ENCODE data around the gene CR1L. TPM values are rescaled to one million over a fixed set of nuclear protein-coding genes. Genes with fewer than 3 reads are reported as not detected.
A peak's percentile ranks its signal among the peaks of the same experiment; 100 is the strongest.
"Not testable (repeated sequence)": the region's sequence is repeated elsewhere in the genome, so short reads cannot be mapped to it uniquely, and the experiment has no call there.

The CR1L gene
- total RNA-seq, 1 experiment from 2014 or later = not detected

GRCh38 chr1:207635569-207636186 is 9.3 kb upstream of the CR1L start:
- H3K4me2 ChIP-seq (ENCODE audit: low read depth, low read length, poor library complexity, severe bottlenecking) = peak overlapping the region; percentile 7
- not testable (repeated sequence) for H3K27me3 ChIP-seq (ENCODE audit: low read length); DNase-seq; H2AFZ ChIP-seq (ENCODE audit: low read length); H3K9me3 ChIP-seq (ENCODE audit: low read length); H3K4me1 ChIP-seq (ENCODE audit: low read length); H4K20me1 ChIP-seq (ENCODE audit: insufficient read depth, low read depth, low read length); H3K9me2 ChIP-seq (replicated peaks; ENCODE audit: insufficient read depth, low read length); H3K9ac ChIP-seq (ENCODE audit: low read length); H3K27ac ChIP-seq (ENCODE audit: low read length); H3K79me2 ChIP-seq (ENCODE audit: low read length); H3K36me3 ChIP-seq (ENCODE audit: insufficient read depth, low read length)
- 0 out of 2 replicates have a peak overlapping the region, but pooled peaks have one; percentile 19 for H3K4me3 ChIP-seq (ENCODE audit: low read length)

GRCh38 chr1:207638487-207639145 is 6.3 kb upstream of the CR1L start:
- H2AFZ ChIP-seq (ENCODE audit: low read length); H3K4me3 ChIP-seq (ENCODE audit: low read length); H3K9me2 ChIP-seq (replicated peaks; ENCODE audit: insufficient read depth, low read length); H3K9me3 ChIP-seq (ENCODE audit: low read length); H3K9ac ChIP-seq (ENCODE audit: low read length); H3K27me3 ChIP-seq (ENCODE audit: low read length); H3K27ac ChIP-seq (ENCODE audit: low read length); DNase-seq; H4K20me1 ChIP-seq (ENCODE audit: insufficient read depth, low read depth, low read length); H3K36me3 ChIP-seq (ENCODE audit: insufficient read depth, low read length); H3K4me1 ChIP-seq (ENCODE audit: low read length); H3K79me2 ChIP-seq (ENCODE audit: low read length); H3K4me2 ChIP-seq (ENCODE audit: low read depth, low read length, poor library complexity, severe bottlenecking): not testable (repeated sequence)

GRCh38 chr1:207639362-207639761 is 5.6 kb upstream of the CR1L start:
- not testable (repeated sequence) for H3K4me1 ChIP-seq (ENCODE audit: low read length); H4K20me1 ChIP-seq (ENCODE audit: insufficient read depth, low read depth, low read length); H3K9me3 ChIP-seq (ENCODE audit: low read length); DNase-seq; H3K9me2 ChIP-seq (replicated peaks; ENCODE audit: insufficient read depth, low read length); H3K4me2 ChIP-seq (ENCODE audit: low read depth, low read length, poor library complexity, severe bottlenecking); H3K27me3 ChIP-seq (ENCODE audit: low read length); H3K4me3 ChIP-seq (ENCODE audit: low read length); H2AFZ ChIP-seq (ENCODE audit: low read length); H3K36me3 ChIP-seq (ENCODE audit: insufficient read depth, low read length); H3K9ac ChIP-seq (ENCODE audit: low read length); H3K79me2 ChIP-seq (ENCODE audit: low read length); H3K27ac ChIP-seq (ENCODE audit: low read length)

GRCh38 chr1:207644166-207644851 is 624 bp upstream of the CR1L start:
- no peaks in the 10 kb centered on the region for H3K4me1 ChIP-seq (ENCODE audit: low read length)
- H3K27me3 ChIP-seq (ENCODE audit: low read length) = no peaks in the 10 kb centered on the region
- H3K9me2 ChIP-seq (replicated peaks; ENCODE audit: insufficient read depth, low read length) = no peaks in the 10 kb centered on the region
- H3K9me3 ChIP-seq (ENCODE audit: low read length) = no peaks in the 10 kb centered on the region
- no peak overlapping the region for H3K4me3 ChIP-seq (ENCODE audit: low read length)
- no peaks in the 10 kb centered on the region for H3K79me2 ChIP-seq (ENCODE audit: low read length)
- H3K4me2 ChIP-seq (ENCODE audit: low read depth, low read length, poor library complexity, severe bottlenecking) = no peak overlapping the region
- no peaks in the 10 kb centered on the region for H4K20me1 ChIP-seq (ENCODE audit: insufficient read depth, low read depth, low read length)
- no peak overlapping the region for H2AFZ ChIP-seq (ENCODE audit: low read length)
- H3K36me3 ChIP-seq (ENCODE audit: insufficient read depth, low read length) = no peaks in the 10 kb centered on the region
- no peak overlapping the region for H3K27ac ChIP-seq (ENCODE audit: low read length)
- DNase-seq = no peak
- no peak overlapping the region for H3K9ac ChIP-seq (ENCODE audit: low read length)

- no peaks in the 10 kb centered on the region for H4K20me1 ChIP-seq (ENCODE audit: insufficient read depth, low read depth, low read length)
- no peak for DNase-seq
- H3K4me2 ChIP-seq (ENCODE audit: low read depth, low read length, poor library complexity, severe bottlenecking) = no peak overlapping the region
- no peaks in the 10 kb centered on the region for H3K4me1 ChIP-seq (ENCODE audit: low read length)
- H2AFZ ChIP-seq (ENCODE audit: low read length) = no peak overlapping the region
- no peaks in the 10 kb centered on the region for H3K9me2 ChIP-seq (replicated peaks; ENCODE audit: insufficient read depth, low read length)
- H3K36me3 ChIP-seq (ENCODE audit: insufficient read depth, low read length) = no peaks in the 10 kb centered on the region
- no peak overlapping the region for H3K27ac ChIP-seq (ENCODE audit: low read length)
- no peaks in the 10 kb centered on the region for H3K27me3 ChIP-seq (ENCODE audit: low read length)
- no peaks in the 10 kb centered on the region for H3K9me3 ChIP-seq (ENCODE audit: low read length)
- no peak overlapping the region for H3K4me3 ChIP-seq (ENCODE audit: low read length)
- H3K79me2 ChIP-seq (ENCODE audit: low read length) = no peaks in the 10 kb centered on the region
- no peak overlapping the region for H3K9ac ChIP-seq (ENCODE audit: low read length)
These were observed 725 bp downstream of the CR1L start for GRCh38 chr1:207645635-207646081.

- no peak overlapping the region for H3K4me3 ChIP-seq (ENCODE audit: low read length)
- H3K4me1 ChIP-seq (ENCODE audit: low read length) = no peaks in the 10 kb centered on the region
- no peaks in the 10 kb centered on the region for H3K79me2 ChIP-seq (ENCODE audit: low read length)
- H3K27me3 ChIP-seq (ENCODE audit: low read length) = no peaks in the 10 kb centered on the region
- no peak overlapping the region for H3K27ac ChIP-seq (ENCODE audit: low read length)
- H3K9me2 ChIP-seq (replicated peaks; ENCODE audit: insufficient read depth, low read length) = no peaks in the 10 kb centered on the region
- H3K9me3 ChIP-seq (ENCODE audit: low read length) = no peaks in the 10 kb centered on the region
- DNase-seq = no peak
- no peaks in the 10 kb centered on the region for H3K36me3 ChIP-seq (ENCODE audit: insufficient read depth, low read length)
- H4K20me1 ChIP-seq (ENCODE audit: insufficient read depth, low read depth, low read length) = no peaks in the 10 kb centered on the region
- no peak overlapping the region for H3K9ac ChIP-seq (ENCODE audit: low read length)
- H3K4me2 ChIP-seq (ENCODE audit: low read depth, low read length, poor library complexity, severe bottlenecking) = no peak overlapping the region
- H2AFZ ChIP-seq (ENCODE audit: low read length) = no peak overlapping the region
These were observed 1.2 kb downstream of the CR1L start for GRCh38 chr1:207646171-207646570.

- no peaks in the 10 kb centered on the region for H3K36me3 ChIP-seq (ENCODE audit: insufficient read depth, low read length)
- no peaks in the 10 kb centered on the region for H3K79me2 ChIP-seq (ENCODE audit: low read length)
- H3K9me3 ChIP-seq (ENCODE audit: low read length) = no peaks in the 10 kb centered on the region
- no peaks in the 10 kb centered on the region for H3K27me3 ChIP-seq (ENCODE audit: low read length)
- no peaks in the 10 kb centered on the region for H3K9me2 ChIP-seq (replicated peaks; ENCODE audit: insufficient read depth, low read length)
- H3K4me2 ChIP-seq (ENCODE audit: low read depth, low read length, poor library complexity, severe bottlenecking) = no peak overlapping the region
- DNase-seq = no peak
- H3K27ac ChIP-seq (ENCODE audit: low read length) = no peak overlapping the region
- no peaks in the 10 kb centered on the region for H4K20me1 ChIP-seq (ENCODE audit: insufficient read depth, low read depth, low read length)
- no peak overlapping the region for H2AFZ ChIP-seq (ENCODE audit: low read length)
- no peak overlapping the region for H3K9ac ChIP-seq (ENCODE audit: low read length)
- H3K4me1 ChIP-seq (ENCODE audit: low read length) = no peaks in the 10 kb centered on the region
- H3K4me3 ChIP-seq (ENCODE audit: low read length) = no peak overlapping the region
These were observed 2.1 kb downstream of the CR1L start for GRCh38 chr1:207646944-207647579.

GRCh38 chr1:207647671-207648333 is 2.9 kb downstream of the CR1L start:
- Histone ChIP-seq H4K20me1 (ENCODE audit: insufficient read depth, low read depth, low read length) (no peaks in the 10 kb centered on the region), H3K27ac (ENCODE audit: low read length) (no peak overlapping the region), H3K4me3 (ENCODE audit: low read length) (no peak overlapping the region), H3K27me3 (ENCODE audit: low read length) (no peaks in the 10 kb centered on the region), H3K36me3 (ENCODE audit: insufficient read depth, low read length) (no peaks in the 10 kb centered on the region), H3K4me2 (ENCODE audit: low read depth, low read length, poor library complexity, severe bottlenecking) (no peak overlapping the region), H3K9me3 (ENCODE audit: low read length) (no peaks in the 10 kb centered on the region), H3K79me2 (ENCODE audit: low read length) (no peaks in the 10 kb centered on the region), H3K9me2 (replicated peaks; ENCODE audit: insufficient read depth, low read length) (no peaks in the 10 kb centered on the region), H2AFZ (ENCODE audit: low read length) (no peak overlapping the region), H3K9ac (ENCODE audit: low read length) (no peak overlapping the region), H3K4me1 (ENCODE audit: low read length) (no peaks in the 10 kb centered on the region)
- DNase-seq = no peak
